Left lung (tissue), 10 donors: Measurements from ENCODE around the gene CAND2. TPM values are rescaled to one million over a fixed set of nuclear protein-coding genes. Genes with fewer than 3 reads are reported as not detected.

Experiments
- ATAC-seq: fragments of 200-7000 bp; cut with Tn5 transposase; one replicate; pipeline ENCODE4 v1.9.1; 2020; ENCODE audit warnings: moderate library complexity
- DNase-seq, 4 donors: peaks; one replicate each; pipeline ENCODE4 v3.0.0-alpha.2; 2013 to 2020
- H3K27ac ChIP-seq, 2 donors: fragments of 200-600 bp; sonication (generic) in 1 of 2; one replicate each; pipeline versions ENCODE4 v1.5.0 to v1.8.0; 2020 to 2021
- H3K27me3 ChIP-seq, 2 donors: fragments of 200-600 bp; sonication (generic) in 1 of 2; one replicate each; pipeline versions ENCODE4 v1.5.0 to v1.8.0; 2020 to 2021
- H3K36me3 ChIP-seq, 2 donors: fragments of 200-600 bp; sonication (generic) in 1 of 2; one replicate each; pipeline versions ENCODE4 v1.5.0 to v1.8.0; 2020 to 2021
- H3K4me1 ChIP-seq, 2 donors: fragments of 200-600 bp; one replicate each; pipeline ENCODE4 v1.8.0; 2021
- H3K4me3 ChIP-seq, 2 donors: fragments of 200-600 bp; sonication (generic) in 1 of 2; one replicate each; pipeline versions ENCODE4 v1.5.0 to v1.8.0; 2020 to 2021; ENCODE audit warnings: mild to moderate bottlenecking in 1 of 2
- H3K9me3 ChIP-seq, 2 donors: fragments of 200-600 bp; sonication (generic) in 1 of 2; one replicate each; pipeline versions ENCODE4 v1.5.0 to v1.8.0; 2020 to 2021
- CTCF ChIP-seq, 2 donors: fragments of 200-600 bp; sonication (generic) in 1 of 2; IDR thresholded peaks; one replicate each; pipeline versions ENCODE4 v1.5.0 to v1.8.0; 2021; ENCODE audit warnings: antibody characterized with exemption in 2 of 2
- intact Hi-C, 2 donors: fragments of 100-400 bp; cut with DNase I; formaldehyde crosslinking; loops; one replicate each; pipeline versions ENCODE4 v1.11.2 to v1.14.2; 2022
- polyA plus RNA-seq, 6 donors: library from polyadenylated mRNA; unstranded; fragments of 120-200 nt; gene quantifications; one replicate each; pipeline ENCODE4 v1.2.1, GENCODE V29; 2013; ENCODE audit not compliant: insufficient read length in 6 of 6
- total RNA-seq, 2 donors: library from RNA; stranded (reverse); fragmentation: NEBNext Ultra II Directional; extraction: Animal tissue kit (Norgen Biotek cat#: 25700); gene quantifications; one replicate each; pipeline ENCODE4 v1.2.1, GENCODE V29; 2021
- donor health status: DM: no; HTN: yes; CAD: no.
- donor health status: DM: no; HTN: no; CAD: no.

Gene CAND2
- total and polyA plus RNA-seq, 8 donors: 3.7 to 8.8 (median 6.8) TPM

GRCh38 chr3:12769761-12770160 lies 26.7 kb upstream of the CAND2 start:
- Histone ChIP-seq H3K9me3 (no peaks in the 10 kb centered on the region), H3K27me3 (no peaks in the 10 kb centered on the region), H3K4me3 (no peak overlapping the region), H3K36me3 (no peaks in the 10 kb centered on the region), H3K4me1 (no peaks in the 10 kb centered on the region), H3K27ac (no peak overlapping the region)
- intact Hi-C loops: no loop called here
- DNase-seq (no peak), ATAC-seq (no peak)
- TF ChIP-seq CTCF (IDR thresholded peaks at IDR 0.05): no peak

GRCh38 chr3:12771236-12771635 lies 25.2 kb upstream of the CAND2 start:
- ATAC-seq (no peak), DNase-seq (no peak)
- Histone ChIP-seq H3K27ac (no peak overlapping the region), H3K9me3 (no peaks in the 10 kb centered on the region), H3K4me3 (no peak overlapping the region), H3K4me1 (no peaks in the 10 kb centered on the region), H3K27me3 (no peaks in the 10 kb centered on the region), H3K36me3 (no peaks in the 10 kb centered on the region)
- intact Hi-C loops: no loop called here
- no peak for TF ChIP-seq CTCF (IDR thresholded peaks at IDR 0.05)

- no peaks in the 10 kb centered on the region for H3K9me3 ChIP-seq
- intact Hi-C loops: no loop called here
Measured at GRCh38 chr3:12772462-12772861, 24.0 kb upstream of the CAND2 start.

GRCh38 chr3:12773030-12773709 lies 23.3 kb upstream of the CAND2 start:
- H3K4me1 ChIP-seq: no peaks in the 10 kb centered on the region
- no peaks in the 10 kb centered on the region for H3K9me3 ChIP-seq
- intact Hi-C loops: no loop called here
- H3K27ac ChIP-seq: no peak overlapping the region
- no peaks in the 10 kb centered on the region for H3K27me3 ChIP-seq
- no peak overlapping the region for H3K4me3 ChIP-seq
- no peak for ATAC-seq
- no peak for DNase-seq
- TF ChIP-seq CTCF (IDR thresholded peaks at IDR 0.05): no peak
- no peaks in the 10 kb centered on the region for H3K36me3 ChIP-seq

More at GRCh38 chr3:12772462-12772861, 24.0 kb upstream of the CAND2 start:
- no peaks in the 10 kb centered on the region for H3K27me3 ChIP-seq
- DNase-seq (no peak), ATAC-seq (no peak)
- no peak overlapping the region for H3K4me3 ChIP-seq
- no peaks in the 10 kb centered on the region for H3K36me3 ChIP-seq
- no peak overlapping the region for H3K27ac ChIP-seq
- no peaks in the 10 kb centered on the region for H3K4me1 ChIP-seq
- no peak for TF ChIP-seq CTCF (IDR thresholded peaks at IDR 0.05)

DNA sequence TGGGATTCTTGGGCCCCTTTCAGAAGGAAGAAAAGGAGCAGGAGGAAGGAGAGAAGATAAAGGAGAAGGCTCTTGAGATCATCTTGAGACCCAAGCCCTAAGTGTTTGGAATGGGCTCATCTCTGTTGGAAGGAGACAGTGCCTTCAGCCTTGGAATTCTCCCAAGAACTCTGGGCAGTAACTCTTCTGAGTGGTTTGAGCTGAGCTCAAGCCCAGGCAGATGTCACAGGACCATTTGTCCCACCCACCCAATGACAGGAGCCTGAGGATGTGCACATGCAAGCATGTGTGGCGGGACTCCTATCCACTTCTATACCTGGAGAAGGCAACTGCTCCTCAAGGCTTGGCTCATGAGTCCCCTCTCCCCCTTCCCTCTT lies 22.8 kb upstream of the CAND2 start:
- TF ChIP-seq CTCF (IDR thresholded peaks at IDR 0.05): no peak
- intact Hi-C loops: no loop called here
- H3K27ac ChIP-seq: no peak overlapping the region
- H3K4me3 ChIP-seq: no peak overlapping the region
- no peaks in the 10 kb centered on the region for H3K4me1 ChIP-seq
- H3K27me3 ChIP-seq: no peaks in the 10 kb centered on the region
- DNase-seq: no peak
- ATAC-seq: no peak
- H3K36me3 ChIP-seq: no peaks in the 10 kb centered on the region
- no peaks in the 10 kb centered on the region for H3K9me3 ChIP-seq
